WTC11 (cell line): ENCODE results near the gene PFKFB4. TPM values are rescaled to one million over a fixed set of nuclear protein-coding genes. Genes with fewer than 3 reads are reported as not detected.

Experiments used
- ATAC-seq: fragments of 200-7000 bp; cut with Tn5 transposase; 2 replicates; pipeline ENCODE4 v1.10.0; 2021; ENCODE audit warnings: mild to moderate bottlenecking, moderate library complexity
- CTCF ChIA-PET: fragments of 300-600 bp; sonication (Branson Sonifier 250); formaldehyde crosslinking; loops from one replicate; lab custom pipeline; 2021; ENCODE audit warnings: antibody characterized with exemption; lab: Charles Lee
- POLR2A ChIA-PET: fragments of 350-600 bp; sonication (Branson Sonifier 250); formaldehyde crosslinking; loops from one replicate; lab custom pipeline; 2021; ENCODE audit warnings: antibody characterized with exemption; lab: Charles Lee
- DNase-seq: peaks from one replicate; pipeline ENCODE4 v3.0.0; 2021; ENCODE audit warnings: low spot score
- H3K27ac Mint-ChIP-seq: 2 replicates; pipeline ENCODE4 v1.8.0; 2021; ENCODE audit warnings: mixed read lengths
- H3K27me3 Mint-ChIP-seq: 2 replicates; pipeline ENCODE4 v1.8.0; 2021; ENCODE audit warnings: low read depth, mild to moderate bottlenecking, moderate library complexity, mixed read lengths
- H3K36me3 Mint-ChIP-seq: 2 replicates; pipeline ENCODE4 v1.8.0; 2021; ENCODE audit warnings: mixed read lengths
- H3K4me1 Mint-ChIP-seq: 2 replicates; pipeline ENCODE4 v1.8.0; 2022; ENCODE audit warnings: mixed read lengths
- H3K4me3 Mint-ChIP-seq: 2 replicates; pipeline ENCODE4 v1.8.0; 2021; ENCODE audit warnings: mild to moderate bottlenecking, moderate library complexity, mixed read lengths
- H3K9me3 Mint-ChIP-seq: 2 replicates; pipeline ENCODE4 v1.8.0; 2021; ENCODE audit warnings: mixed read lengths
- ELF4 ChIP-seq: sonication (generic); formaldehyde crosslinking; IDR thresholded peaks from 2 replicates; pipeline ENCODE4 v1.8.1; 2022; ENCODE audit warnings: low read depth, mild to moderate bottlenecking, moderate library complexity, missing genetic modification reagents
- ETV6 ChIP-seq: sonication (generic); formaldehyde crosslinking; IDR thresholded peaks from 2 replicates; pipeline ENCODE4 v1.8.1; 2022; ENCODE audit warnings: mild to moderate bottlenecking, missing genetic modification reagents
- FOXK1 ChIP-seq: sonication (generic); formaldehyde crosslinking; IDR thresholded peaks from 2 replicates; pipeline ENCODE4 v1.8.0; 2022; ENCODE audit warnings: mild to moderate bottlenecking, moderate library complexity, missing genetic modification reagents
- FOXP1 ChIP-seq: sonication (generic); formaldehyde crosslinking; IDR thresholded peaks from 2 replicates; pipeline ENCODE4 v1.8.0; 2022; ENCODE audit warnings: missing genetic modification reagents, mild to moderate bottlenecking, moderate library complexity, borderline replicate concordance
- MAX ChIP-seq: sonication (generic); formaldehyde crosslinking; IDR thresholded peaks from 2 replicates; pipeline ENCODE4 v1.8.0; 2022; ENCODE audit warnings: mild to moderate bottlenecking, missing genetic modification reagents
- MXD4 ChIP-seq: fragments of 250-450 bp; sonication (Bioruptor Pico); IDR thresholded peaks from 2 replicates; pipeline ENCODE4 v1.8.0; 2021; ENCODE audit warnings: mild to moderate bottlenecking, moderate library complexity, borderline replicate concordance
- PREB ChIP-seq: sonication (generic); formaldehyde crosslinking; IDR thresholded peaks from 2 replicates; pipeline ENCODE4 v1.8.1; 2022; ENCODE audit warnings: mild to moderate bottlenecking, missing genetic modification reagents, moderate library complexity, borderline replicate concordance
- RELA ChIP-seq: sonication (generic); formaldehyde crosslinking; IDR thresholded peaks from 2 replicates; pipeline ENCODE4 v1.8.1; 2022; ENCODE audit warnings: missing genetic modification reagents, mild to moderate bottlenecking, borderline replicate concordance
- SP1 ChIP-seq: sonication (generic); formaldehyde crosslinking; conservative IDR thresholded peaks from 2 replicates; pipeline ENCODE4 v1.8.1; 2022; ENCODE audit warnings: missing genetic modification reagents
- ZMAT4 ChIP-seq: fragments of 250-450 bp; sonication (Bioruptor Pico); IDR thresholded peaks from 2 replicates; pipeline ENCODE4 v1.9.0; 2021; ENCODE audit warnings: mild to moderate bottlenecking
- ZNF512 ChIP-seq: sonication (generic); formaldehyde crosslinking; IDR thresholded peaks from 2 replicates; pipeline ENCODE4 v1.8.1; 2022; ENCODE audit warnings: missing genetic modification reagents, borderline replicate concordance
- ZNF671 ChIP-seq: fragments of 250-450 bp; sonication (Bioruptor Pico); IDR thresholded peaks from 2 replicates; pipeline ENCODE4 v1.8.0; 2021; ENCODE audit warnings: mild to moderate bottlenecking
- total RNA-seq: library from RNA; stranded (reverse); gene quantifications from 3 replicates; pipeline ENCODE4 v1.2.3, GENCODE V29; 2021

The PFKFB4 gene
- total RNA-seq, 1 experiment from 2014 or later: 18.0 TPM

- no peak for TF ChIP-seq ZNF512 (CRISPR knock-in tag)
- no peak for TF ChIP-seq MXD4 (CRISPR knock-in tag)
Observed at GRCh38 chr3:48598323-48599076, 41.9 kb upstream of the PFKFB4 start (continued).

GRCh38 chr3:48597408-48597800 lies 40.8 kb upstream of the PFKFB4 start:
- DNase-seq (no peak), ATAC-seq (no peak)
- Mint-ChIP-seq H3K27ac (peak overlapping the region; percentile 75), H3K27me3 (no peaks in the 10 kb centered on the region; the same call in 1 of the 2 replicates), H3K36me3 (peaks cover 40% of the 10 kb centered on the region), H3K4me3 (no peak overlapping the region), H3K9me3 (no peaks in the 10 kb centered on the region), H3K4me1 (peaks cover 16% of the 10 kb centered on the region)
- TF ChIP-seq ZMAT4 (CRISPR knock-in tag) (no peak), SP1 (no peak), MAX (CRISPR knock-in tag) (no peak)
- ChIA-PET CTCF (interaction anchor here (1.0 to 1.4 kb wide), 3 partner anchors 37 to 161 kb away, joined by 3 to 6 read pairs (median 3); partner anchors contain the start of gene SLC26A6), POLR2A (no interaction called here)

- no peaks in the 10 kb centered on the region; the same call in 1 of the 2 replicates for H3K27me3 Mint-ChIP-seq
- CTCF ChIA-PET: interaction anchor here (1.0 to 1.4 kb wide), 4 partner anchors 36 to 161 kb away, joined by 3 to 6 read pairs (median 4); partner anchors contain the start of gene SLC26A6
- no peak overlapping the region for H3K4me3 Mint-ChIP-seq
- H3K27ac Mint-ChIP-seq: peak overlapping the region; percentile 75
- POLR2A ChIA-PET: interaction anchor here (0.9 to 1.6 kb wide), 2 partner anchors 13 to 14 kb away, joined by 3 to 5 read pairs; partner anchors contain the start of gene UQCRC1
- peaks cover 16% of the 10 kb centered on the region for H3K4me1 Mint-ChIP-seq
- no peak for TF ChIP-seq ELF4 (CRISPR knock-in tag)
- TF ChIP-seq FOXK1 (CRISPR knock-in tag): no peak
- no peak for TF ChIP-seq ZNF671
- no peaks in the 10 kb centered on the region for H3K9me3 Mint-ChIP-seq
- peaks cover 37% of the 10 kb centered on the region for H3K36me3 Mint-ChIP-seq
- ATAC-seq: no peak
- no peak for DNase-seq
Observed at GRCh38 chr3:48596676-48597407, 40.2 kb upstream of the PFKFB4 start.

GRCh38 chr3:48596157-48596556 lies 39.6 kb upstream of the PFKFB4 start:
- TF ChIP-seq PREB (CRISPR knock-in tag): no peak
- TF ChIP-seq ETV6 (CRISPR knock-in tag): no peak
- TF ChIP-seq RELA: no peak
- no peak for TF ChIP-seq FOXP1 (CRISPR knock-in tag)
- Mint-ChIP-seq H3K36me3 (peaks cover 34% of the 10 kb centered on the region), H3K27me3 (no peaks in the 10 kb centered on the region; the same call in 1 of the 2 replicates), H3K4me1 (peaks cover 16% of the 10 kb centered on the region), H3K4me3 (no peak overlapping the region), H3K9me3 (no peaks in the 10 kb centered on the region), H3K27ac (no peak overlapping the region)
- DNase-seq: no peak
- ChIA-PET POLR2A (interaction anchor here (0.9 to 1.6 kb wide), 2 partner anchors 13 kb away, joined by 3 to 5 read pairs; partner anchors contain the start of gene UQCRC1), CTCF (interaction anchor here (0.8 to 1.2 kb wide), 4 partner anchors 38 to 195 kb away, joined by 3 to 4 read pairs (median 4); partner anchors contain the start of gene SLC26A6)
- no peak for ATAC-seq
